NCI-H226 (cell line): ENCODE measurements around the gene SEMA5A.
A peak's percentile ranks its signal among the peaks of the same experiment; 100 is the strongest.
"Not testable (repeated sequence)": the region's sequence is repeated elsewhere in the genome, so short reads cannot be mapped to it uniquely, and the experiment has no call there.

Experiments
- DNase-seq: peaks from one replicate; pipeline ENCODE4 v3.0.0-alpha.2; 2015

The SEMA5A gene

DNA sequence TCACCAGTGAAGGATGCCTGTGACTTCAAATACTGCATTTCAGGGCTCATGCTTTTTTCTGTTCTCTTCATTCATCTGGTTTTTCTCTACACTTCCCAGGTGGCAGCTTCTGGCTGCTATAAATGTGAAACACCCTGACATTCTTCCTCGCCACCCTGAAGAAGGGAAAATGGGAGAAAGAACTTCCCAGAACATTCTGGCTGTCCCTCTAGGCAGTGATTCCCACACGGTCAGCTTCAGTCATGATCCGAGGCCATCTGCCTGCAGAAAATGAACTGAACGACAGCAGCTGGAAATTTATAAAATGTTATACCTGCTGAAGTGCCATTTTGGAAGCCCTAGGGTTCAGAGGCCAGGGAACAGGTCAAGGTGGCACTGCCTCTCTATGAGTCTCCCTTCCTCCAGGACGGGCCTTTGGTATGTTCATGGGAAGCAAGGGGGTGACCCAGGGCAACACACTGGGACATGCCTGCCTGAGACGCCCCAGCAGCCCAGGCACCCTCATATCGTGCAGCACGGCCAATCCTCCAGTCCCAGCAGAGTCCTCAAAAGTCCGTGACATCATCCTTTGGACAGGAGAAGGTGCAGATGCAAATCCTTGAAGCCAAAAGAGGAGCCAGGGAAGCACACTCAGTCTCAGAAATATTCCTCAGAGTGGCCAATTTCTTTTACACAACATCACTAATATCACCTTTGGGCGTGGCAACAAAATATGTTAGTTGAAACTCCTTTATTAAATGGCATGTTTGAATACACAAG is 107.1 kb downstream of the SEMA5A start:
- DNase-seq: no peak

DNA sequence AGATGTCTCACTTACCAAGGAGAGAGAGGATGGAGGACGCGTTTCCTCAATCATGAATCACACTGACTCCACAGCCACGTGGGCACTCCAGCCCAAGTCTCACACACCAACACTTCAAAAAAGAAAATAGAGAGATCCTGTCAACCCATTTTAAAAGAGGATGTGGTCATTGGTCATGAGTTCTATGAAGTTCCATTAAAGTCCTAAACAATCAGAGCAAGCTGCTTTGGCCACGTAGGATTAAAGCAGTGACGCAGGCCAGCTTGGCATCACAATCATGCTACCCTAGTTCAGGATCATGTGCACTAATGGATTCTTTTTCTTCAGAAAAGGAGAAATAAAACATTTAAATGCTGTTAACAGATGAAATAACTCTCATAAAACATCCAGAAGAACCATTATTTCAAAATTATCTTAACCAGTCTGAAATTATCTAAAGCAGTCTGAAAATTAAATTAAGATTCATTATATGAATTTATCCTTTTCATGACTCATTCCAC is 108.1 kb downstream of the SEMA5A start:
- DNase-seq: peak; percentile 55

DNA sequence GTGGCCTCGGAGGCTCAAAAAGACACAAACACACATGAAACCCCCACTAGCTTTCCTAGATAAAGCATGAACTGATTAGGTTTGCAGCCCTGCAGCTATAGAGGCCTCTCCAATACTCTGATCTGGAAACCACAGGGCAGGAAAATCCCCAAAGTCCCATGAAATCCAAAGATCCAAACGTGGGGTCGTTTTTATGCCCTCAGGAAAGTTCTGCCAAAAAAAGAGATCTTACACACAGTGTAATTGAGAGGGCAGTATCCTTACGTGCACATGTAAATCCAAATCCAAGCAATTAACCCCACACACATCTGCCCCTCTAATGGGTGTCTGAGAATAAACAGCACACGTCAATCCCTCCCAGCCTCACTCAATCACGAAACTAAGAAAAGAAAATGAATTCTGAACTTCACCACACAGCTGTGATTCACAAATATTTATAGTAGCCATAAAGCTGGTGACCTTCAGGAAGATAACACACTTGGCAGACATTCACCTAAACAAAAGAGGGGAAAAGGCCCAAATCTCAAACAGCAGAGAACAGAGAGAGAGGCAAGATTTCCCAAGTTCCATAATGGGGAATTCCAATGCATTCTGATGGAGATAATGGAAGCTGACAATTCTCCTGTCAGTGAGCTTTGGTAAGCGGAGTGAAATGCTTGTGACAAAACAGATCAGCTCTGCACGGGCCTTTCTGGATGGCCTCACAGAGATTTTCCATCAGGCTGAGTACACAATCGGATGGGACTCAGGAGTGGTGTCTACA is 114.2 kb downstream of the SEMA5A start:
- no peak for DNase-seq

DNA sequence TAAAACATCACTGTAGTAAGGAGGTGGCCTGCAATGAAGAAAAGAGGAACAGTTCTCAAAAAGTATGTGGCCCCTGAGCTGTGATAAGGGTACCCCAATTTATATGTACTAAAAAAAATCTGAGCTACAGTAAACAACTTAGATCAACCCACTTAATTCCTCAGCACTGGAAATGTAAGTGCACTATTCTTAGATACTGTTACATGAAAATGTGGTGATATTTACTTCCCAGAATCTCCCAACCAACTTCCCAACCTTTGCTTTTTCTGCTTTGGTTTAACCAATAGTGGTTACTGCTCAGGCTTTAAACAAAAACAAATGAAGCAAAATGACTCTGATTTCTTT is 114.8 kb downstream of the SEMA5A start:
- DNase-seq: no peak

DNA sequence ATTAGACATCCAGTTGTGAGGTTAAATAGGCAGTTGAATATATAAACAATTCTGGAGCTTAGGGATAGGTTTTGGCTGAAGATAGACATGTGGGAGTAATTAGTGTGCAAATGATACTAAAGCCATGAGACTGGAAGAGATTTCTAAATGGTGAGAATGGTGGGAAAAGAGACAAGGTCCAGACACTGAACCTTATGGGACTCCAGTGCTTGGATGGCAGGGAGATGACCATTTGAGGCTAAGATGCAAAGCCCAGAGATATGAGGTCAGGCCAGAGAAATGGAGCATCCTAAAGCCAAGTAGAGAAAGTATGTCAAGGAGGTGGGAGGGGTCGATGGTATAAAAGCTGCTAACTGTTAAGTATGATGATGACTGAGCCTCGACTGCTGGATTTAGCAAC is 115.6 kb downstream of the SEMA5A start:
- no peak for DNase-seq

DNA sequence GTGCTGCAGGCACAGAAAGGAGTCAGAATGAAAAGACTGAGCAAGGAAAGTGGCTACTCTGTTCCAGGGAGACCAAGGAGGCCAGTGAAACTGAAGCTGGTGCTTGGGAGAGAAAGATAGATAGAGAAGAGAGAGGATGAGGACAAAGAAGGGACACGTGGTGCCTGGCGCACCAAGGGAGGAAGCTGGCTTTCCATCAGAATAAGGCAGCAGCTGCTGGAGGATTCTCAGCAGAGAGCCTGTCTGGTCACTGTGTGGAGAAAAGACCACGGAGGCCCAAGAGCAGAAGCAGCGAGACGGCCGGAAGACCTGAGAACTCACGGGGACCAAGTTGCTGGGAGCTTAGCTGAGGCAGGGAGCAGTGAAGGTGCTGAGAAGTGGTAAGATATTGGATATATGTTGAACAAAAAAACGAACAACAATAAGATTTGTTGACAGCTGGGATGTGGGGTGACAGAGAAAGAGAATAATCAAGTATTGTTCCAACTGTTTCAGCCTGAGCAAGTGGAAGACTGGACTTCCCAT is 116.1 kb downstream of the SEMA5A start:
- no peak for DNase-seq

DNA sequence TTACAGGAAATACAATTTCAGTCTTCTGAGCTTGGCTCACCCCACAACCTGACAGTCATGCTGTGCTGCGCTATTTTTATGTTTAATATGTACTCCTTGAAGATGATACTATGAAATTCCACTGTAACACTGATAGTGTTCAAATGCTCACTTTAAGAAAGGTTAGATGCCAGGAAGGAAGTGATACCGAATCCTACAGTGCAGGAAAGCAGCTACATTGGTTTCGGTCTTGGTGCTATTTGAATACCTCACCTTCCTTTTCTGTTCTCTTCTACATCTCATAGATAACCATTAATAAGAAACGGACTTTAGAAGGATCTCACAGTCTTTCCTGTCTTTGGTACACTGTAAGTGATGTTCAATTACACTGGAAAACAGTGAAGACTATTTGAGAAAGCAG is 117.6 kb downstream of the SEMA5A start:
- DNase-seq: no peak

DNA sequence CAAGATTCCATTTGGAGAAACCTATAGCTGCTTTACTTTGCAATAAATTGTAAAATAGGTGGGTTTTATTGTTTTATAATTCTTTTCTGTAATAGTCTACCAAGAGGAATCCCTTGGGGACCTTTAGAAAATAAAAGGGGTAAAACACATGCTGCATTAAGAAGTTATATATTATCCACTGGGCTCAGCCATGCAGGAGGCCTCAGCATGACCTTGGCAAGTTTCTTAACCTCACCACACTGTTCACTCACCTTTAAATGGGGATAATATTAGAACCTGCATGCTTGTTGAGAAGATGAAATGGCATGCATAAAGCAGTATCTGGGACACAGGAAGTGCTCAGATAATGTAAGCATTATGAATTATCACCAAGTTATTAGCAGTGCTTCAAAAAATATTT is 120.2 kb downstream of the SEMA5A start:
- no peak for DNase-seq

DNA sequence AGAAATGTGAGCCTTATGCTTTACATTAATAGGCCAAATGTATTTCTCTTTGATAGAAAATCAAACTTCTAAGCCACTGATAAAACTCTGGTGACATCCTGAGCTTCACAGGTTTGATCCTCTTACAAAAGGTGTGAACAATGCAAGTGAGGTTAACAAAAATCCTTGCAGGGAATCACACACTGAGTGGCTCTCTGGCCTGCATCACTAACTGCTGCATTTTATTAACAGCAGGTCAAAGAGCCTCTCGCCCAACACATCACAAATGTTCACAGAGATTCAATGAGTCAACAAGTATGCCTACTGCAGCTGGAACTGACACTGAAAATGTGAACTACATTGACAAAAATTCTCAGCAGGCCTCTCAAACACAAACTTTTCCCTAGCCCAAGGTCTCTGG is 122.3 kb downstream of the SEMA5A start:
- DNase-seq: no peak

DNA sequence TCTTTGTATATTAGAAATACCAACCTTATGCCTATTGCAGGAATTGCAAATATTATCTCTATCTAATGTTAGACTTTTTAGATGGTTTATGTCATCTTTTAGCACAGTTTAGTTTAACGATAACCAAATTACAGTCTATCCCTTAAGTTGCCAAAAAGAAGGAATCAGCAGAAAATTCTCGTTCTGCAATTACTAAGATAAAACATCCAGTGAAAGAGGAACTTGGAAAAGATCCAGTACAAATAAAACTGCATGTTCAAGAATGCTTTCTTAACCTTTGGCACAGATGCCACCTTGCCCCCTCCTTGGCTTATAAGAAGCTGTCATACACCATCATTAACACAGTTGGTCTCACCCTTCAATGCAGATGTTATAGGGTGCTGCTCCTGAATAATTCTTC is 124.0 kb downstream of the SEMA5A start:
- DNase-seq: no peak

DNA sequence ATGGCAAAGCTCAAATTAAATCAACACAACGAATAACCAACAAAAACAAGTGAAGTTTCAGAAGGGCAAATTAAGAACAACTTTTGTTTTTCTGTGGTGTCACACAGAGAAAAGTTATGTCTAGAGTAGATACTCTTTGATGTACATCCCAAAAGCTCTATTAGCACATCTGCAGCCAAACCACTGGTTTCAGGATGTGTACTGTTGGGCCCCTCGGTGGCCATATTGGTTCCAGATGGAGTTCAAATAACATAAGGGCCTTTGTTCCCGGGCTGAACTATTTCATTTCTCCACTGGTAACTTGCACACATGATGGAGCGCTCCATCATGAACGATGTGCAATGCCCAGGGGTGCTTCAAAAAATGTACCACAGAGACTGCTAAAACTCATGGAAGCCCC is 126.1 kb downstream of the SEMA5A start:
- DNase-seq: no peak

DNA sequence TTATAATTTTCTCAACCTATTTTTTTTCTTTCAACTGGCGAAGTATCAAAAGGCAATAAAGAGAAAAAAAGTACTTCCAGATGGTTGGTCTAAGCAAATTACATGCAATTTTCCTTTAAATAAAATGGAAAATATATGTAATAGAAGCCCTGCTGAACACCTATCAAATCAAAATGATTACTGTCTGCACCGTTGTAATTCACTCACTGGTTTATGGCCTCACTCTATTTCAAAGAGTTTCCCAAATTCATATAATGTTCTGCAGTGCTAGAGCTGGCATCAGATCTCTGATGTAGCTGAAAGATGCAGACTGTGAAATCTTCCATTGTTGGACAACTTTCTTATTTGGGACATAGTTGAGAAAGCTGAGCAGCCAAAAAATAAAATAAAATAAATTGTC is 130.3 kb downstream of the SEMA5A start:
- no peak for DNase-seq

DNA sequence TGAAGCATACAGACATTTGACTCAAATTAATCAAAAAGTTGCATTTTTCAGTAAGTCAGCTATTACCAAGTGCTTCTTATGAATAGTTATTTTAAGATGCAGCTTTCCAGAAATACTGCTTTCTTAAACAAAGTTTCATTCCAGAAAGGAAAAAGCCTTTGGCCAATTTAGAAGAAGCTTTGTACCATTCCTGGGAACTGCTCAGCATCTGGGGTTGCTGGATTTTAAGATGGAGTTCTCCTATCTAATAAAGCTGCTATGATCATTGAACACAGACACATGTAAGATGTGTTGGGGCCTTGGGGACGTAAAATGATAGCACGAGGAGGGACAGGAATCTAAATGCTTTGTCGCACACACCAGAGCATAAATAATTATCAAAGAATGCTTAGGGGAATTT is 130.8 kb downstream of the SEMA5A start:
- DNase-seq: no peak

DNA sequence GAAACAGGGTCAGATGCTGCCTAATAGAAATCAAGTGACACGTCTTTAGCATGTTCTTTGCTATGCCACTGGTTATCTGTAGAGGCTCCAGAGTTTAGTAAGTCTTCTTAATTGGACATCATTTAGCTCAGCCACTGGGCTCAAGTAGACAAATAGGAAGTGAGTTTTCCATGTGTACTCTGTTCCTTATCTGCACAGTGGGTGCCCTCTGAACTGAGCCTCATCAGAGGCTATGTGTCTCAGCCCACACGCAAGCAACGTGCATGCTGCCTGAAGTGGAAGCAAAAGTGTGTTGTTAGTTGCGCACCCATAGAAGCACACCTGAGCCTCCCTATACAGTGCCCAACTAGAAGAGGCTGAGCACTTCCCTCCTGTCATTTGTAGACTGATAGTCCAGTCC is 134.7 kb downstream of the SEMA5A start:
- no peak for DNase-seq

DNA sequence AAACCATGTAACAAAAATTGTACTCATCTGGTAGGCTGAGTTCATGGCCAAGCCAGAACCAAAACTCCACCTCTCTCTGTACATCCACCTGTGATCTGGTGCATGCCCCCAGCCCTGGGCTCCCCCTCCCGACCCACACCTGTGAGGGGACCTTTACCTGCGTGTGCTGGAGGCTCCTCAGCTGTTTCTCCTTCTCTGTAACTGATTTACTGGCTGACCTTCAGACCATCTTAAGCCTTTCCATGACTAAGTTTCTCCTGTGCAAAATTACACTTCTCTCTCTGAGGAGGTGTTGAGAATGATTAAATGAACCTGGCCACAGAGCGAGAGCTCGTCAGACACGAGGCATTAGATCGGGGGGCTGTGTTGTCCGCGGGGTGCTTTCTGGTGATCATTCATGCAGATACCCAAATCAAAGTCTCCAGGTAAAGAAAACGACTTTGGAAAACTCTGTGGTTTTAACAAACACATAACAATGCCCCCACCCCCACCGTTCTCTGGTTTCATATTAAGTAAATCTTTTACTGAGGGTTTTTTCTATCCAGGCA is 136.4 kb downstream of the SEMA5A start:
- no peak for DNase-seq

DNA sequence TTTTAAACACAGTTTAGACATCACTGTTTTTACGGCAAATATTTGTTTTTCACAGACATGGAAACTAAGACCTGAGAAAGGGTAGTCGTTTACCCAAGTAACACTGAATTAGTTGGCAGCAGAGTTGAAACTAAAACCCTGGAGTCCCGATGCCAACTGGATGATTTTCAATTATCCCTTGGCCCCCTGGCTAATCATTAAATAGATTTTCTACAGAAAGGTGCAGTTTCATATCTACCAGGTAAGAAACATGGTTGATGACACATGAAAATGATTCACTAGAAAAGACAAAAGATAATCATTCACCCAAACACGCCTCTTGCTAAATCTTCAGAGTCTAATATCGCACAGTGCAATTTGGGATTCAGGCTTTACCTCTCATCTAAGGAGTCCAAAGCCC is 136.9 kb downstream of the SEMA5A start:
- DNase-seq: no peak

DNA sequence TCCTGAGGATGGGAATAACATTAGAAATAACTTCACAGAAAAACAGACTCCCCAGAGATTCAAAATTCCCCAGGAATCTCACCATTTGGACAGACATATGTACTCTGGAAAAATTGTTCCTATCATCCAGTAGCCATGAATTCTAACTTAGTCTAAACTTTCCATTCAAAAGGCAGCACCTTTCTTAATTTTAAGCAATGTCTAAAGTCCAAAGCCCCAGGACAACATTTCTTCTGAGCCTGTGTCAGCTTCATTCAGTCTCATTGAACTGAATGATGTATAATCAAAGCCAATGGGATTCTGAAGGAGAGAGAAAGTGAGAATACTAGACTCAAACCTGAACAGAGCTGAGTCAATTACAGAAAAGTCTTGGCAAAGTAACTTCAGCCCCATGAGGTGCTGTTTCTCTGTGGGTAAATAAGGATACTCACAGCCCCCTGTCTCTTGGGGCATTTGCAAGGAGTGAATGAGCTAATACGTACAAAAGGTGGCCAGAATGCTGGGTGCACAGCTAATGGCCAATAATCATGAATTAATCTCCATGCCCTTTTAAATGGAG is 140.6 kb downstream of the SEMA5A start:
- no peak for DNase-seq

DNA sequence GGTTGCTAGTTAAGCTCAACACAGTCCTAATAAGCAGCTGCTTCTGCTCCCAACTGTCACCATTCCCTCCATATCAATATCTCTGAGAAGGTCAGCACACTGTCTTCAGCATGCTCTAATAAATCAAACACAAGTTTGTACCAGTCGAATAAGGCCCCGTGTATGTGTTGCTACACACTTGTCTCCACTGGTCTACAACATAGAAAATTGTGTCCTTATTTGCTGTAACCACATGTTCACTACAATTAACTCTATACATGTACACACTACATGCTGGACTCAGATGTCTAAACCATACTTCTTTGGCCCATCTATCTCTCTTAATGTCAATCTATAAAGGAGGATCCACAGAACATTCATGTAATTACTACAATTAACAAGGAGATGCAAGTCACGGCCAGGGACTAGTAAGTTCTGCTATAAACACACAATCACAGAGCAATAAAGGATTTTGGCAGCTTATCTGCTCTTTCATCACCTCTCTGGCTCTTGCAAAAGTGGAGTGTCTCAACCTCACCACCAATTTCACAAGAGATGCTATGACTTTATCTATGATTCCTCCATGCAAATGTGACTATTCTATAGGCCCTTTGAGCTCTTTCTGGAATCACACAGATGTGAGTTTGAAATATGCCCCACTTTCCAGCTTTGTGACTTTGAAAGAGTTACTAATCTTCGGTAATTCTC is 143.9 kb downstream of the SEMA5A start:
- DNase-seq: peak; percentile 37

DNA sequence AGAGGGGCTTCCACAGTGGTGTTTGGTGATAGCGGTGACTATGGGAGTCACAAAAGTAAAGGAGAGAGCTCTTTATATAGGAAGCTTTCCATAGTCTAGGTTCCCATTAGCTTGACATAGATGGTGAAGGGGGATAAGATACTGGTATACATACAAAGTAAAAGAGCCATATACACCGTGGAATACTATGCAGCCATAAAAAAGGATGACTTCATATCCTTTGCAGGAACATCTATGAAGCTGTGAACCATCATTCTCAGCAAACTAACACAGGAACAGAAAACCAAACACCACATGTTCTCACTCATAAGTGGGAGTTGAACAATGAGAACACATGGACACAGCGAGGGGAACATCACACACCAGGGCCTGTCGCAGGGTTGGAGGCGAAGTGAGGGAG is 146.1 kb downstream of the SEMA5A start:
- not testable (repeated sequence) for DNase-seq

DNA sequence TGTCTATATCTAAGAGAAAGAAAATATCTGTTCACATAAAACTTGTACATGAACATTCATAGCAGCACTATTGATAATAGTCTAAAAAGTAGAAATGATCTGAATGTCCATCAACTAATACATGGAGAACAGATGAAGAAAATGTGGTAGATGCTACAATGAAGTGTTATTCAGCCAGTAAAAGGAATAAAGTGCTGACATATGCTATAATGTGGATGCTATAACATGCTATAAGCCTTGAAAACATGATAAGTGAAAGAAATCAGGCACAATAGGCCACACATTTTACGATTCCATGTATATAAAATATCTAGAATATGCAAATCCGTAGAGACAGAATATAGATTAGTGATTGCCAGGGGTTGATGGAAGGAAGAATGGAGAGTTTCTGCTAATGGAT is 146.8 kb downstream of the SEMA5A start:
- no peak for DNase-seq

DNA sequence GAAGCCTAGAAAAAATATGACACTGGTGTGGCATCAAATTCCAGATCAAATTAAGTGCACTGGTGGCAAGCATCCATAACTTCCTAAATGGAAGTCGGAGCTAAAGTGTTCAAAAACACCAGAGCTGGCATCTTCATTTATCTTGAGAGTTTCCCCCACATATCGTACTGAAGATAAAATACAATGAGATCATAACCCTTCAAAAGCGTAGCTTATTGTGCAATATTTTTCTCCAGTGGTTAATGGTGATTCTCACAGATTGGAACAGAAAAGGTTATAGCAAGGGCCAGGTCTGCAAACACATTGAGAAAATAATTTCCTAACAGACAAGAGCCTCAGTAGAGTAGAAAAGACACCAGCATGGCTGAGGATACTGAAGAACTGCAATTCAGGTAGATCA is 147.6 kb downstream of the SEMA5A start:
- DNase-seq: peak; percentile 85

DNA sequence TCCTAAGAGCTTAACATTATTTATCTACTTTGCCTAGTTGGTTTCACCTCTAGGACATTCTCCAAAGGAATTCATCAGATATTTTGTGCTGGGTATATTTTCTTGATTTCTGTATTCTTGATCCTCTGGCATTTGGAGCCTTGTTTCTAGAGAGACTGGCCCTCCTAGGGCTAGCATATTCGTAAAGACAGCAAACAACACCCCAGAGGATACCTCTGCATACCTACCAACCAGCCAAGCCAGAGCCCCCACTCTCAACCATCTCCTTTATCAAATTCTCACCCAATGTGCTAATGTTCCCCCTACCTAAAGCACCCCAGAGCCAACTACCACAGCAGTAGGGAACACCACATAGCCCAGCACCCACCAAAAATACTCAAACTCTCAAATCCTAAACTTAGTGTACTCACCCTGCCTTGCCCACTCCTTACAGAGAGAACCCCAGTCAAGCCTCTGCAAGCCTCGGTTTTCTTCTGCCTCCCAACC is 149.5 kb downstream of the SEMA5A start:
- no peak for DNase-seq

DNA sequence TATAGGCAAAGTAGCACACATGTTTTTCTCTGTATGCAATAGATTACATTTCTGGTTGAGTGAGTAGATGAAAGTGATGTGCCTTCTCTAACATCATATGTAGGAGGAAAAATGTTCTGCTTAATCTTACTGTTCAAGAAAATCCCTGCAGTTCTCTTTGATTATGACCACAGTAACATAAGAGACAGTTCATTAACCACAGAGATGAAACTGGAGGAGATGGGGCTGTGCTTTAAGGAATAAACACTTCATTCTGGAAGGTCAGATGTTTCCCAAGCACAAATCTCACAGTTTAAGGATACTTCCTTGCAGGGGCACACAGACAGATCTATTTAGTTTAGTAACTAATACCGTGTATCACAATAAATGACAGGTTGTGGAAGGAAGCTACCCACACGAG is 150.2 kb downstream of the SEMA5A start:
- DNase-seq: no peak
